Right cardiac atrium (tissue), 5 donors: ENCODE results near the gene ADAM22. TPM values are rescaled to one million over a fixed set of nuclear protein-coding genes. Genes with fewer than 3 reads are reported as not detected.

Source experiments
- ATAC-seq, 2 donors: fragments of 200-7000 bp; cut with Tn5 transposase; one replicate each; pipeline versions ENCODE4 v1.8.0 to v1.9.1; 2020; ENCODE audit warnings: moderate library complexity in 2 of 2, mild to moderate bottlenecking in 1 of 2
- DNase-seq, 3 donors: peaks; one replicate each; pipeline ENCODE4 v3.0.0-alpha.2; 2020
- H3K27ac ChIP-seq: one replicate; pipeline ENCODE4 v1.5.1; 2013; ENCODE audit warnings: mild to moderate bottlenecking, low read length, control low read depth, moderate library complexity
- H3K27me3 ChIP-seq: one replicate; pipeline ENCODE4 v1.6.1; 2013; ENCODE audit not compliant: control insufficient read depth, insufficient read depth
- H3K4me1 ChIP-seq: one replicate; pipeline ENCODE4 v1.6.1; 2013; ENCODE audit warnings: low read length; ENCODE audit not compliant: control insufficient read depth, insufficient read depth
- H3K4me3 ChIP-seq: one replicate; pipeline ENCODE4 v1.5.1; 2013; ENCODE audit warnings: low read length, control low read depth
- H3K9me3 ChIP-seq: one replicate; pipeline ENCODE4 v1.6.1; 2013; ENCODE audit warnings: low read length; ENCODE audit not compliant: control insufficient read depth
- WGBS: extraction: QIAGEN DNeasy Blood & Tissue Kit; methylation state at CpG from one replicate; pipeline ENCODE4 v1.1.7; 2013; 5-methylcytosine and 5-hydroxymethylcytosine counted together
- intact Hi-C, 4 donors: fragments of 100-400 bp; cut with DNase I; formaldehyde crosslinking; loops; one replicate each; pipeline versions ENCODE4 v1.11.0 to v1.14.0; 2022 to 2023
- polyA plus RNA-seq: library from polyadenylated mRNA; stranded (reverse); fragments of 200-250 nt; gene quantifications from one replicate; pipeline ENCODE4 v1.2.3, GENCODE V29; 2013
- total RNA-seq, 4 donors: library from RNA; stranded (reverse); fragmentation: NEBNext Ultra II Directional; extraction: Animal tissue kit (Norgen Biotek cat#: 25700); gene quantifications; one replicate each; pipeline ENCODE4 v1.2.1, GENCODE V29; 2021
- donor health status: healthy with polysubstance abuse.
- donor health status: DM: no; HTN: yes; CAD: no.
- donor health status: DM: no; HTN: no; CAD: no.
- donor health status: DM: no; HTN: yes; CAD: no; lungs with severe emphysema.
- donor health status: DM: yes; HTN: yes; CAD: no.

ADAM22 gene
- total and polyA plus RNA-seq, 5 donors, result 0.57 to 5.6 (median 2.9) TPM

DNA sequence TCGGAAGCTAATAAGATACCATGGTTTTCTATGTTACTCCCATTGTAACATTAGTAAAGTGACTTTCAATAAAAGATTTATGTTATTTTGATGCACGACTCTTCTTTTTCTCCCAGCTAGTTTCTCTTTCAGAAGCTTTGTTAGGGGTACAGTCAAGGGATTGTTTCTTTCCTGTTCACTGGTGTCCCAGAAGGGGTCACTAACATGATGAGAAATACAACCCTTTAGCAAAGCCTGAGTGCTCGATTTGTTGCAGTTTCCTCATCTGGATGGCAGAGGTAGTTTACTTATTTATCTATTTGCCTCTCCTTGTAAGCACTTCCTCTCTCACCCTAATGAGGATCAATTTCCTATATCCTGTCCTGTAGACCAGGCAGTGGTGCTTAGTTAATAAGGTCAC lies 268.7 kb downstream of the ADAM22 start:
- peaks cover 1% of the 10 kb centered on the region for H3K4me1 ChIP-seq
- no peaks in the 10 kb centered on the region for H3K27me3 ChIP-seq
- no peak overlapping the region for H3K27ac ChIP-seq
- no peak overlapping the region for H3K4me3 ChIP-seq
- intact Hi-C loops, result no loop called here
- ATAC-seq (no peak), DNase-seq (no peak)
- no peaks in the 10 kb centered on the region for H3K9me3 ChIP-seq
- WGBS, result 83% methylated on average over 3 of the region's 3 CpGs

DNA sequence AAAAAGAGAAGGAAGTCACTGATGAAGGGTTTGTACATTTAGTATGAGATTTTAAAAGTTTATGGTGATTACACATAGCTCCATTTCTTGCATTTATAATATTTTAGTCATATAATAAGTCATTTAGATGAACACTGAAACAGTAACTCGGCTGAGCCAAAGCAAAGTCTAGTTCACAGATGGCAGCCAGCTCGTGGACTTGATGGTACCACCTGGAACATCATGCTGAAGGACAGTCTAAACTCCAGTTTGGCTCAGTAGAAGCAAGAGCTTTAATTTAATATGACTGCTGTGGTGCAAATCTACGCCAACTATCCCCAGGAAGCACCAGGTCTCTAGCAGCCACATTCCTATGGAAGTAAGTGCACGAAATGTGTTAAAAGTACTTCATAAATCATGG lies 269.4 kb downstream of the ADAM22 start:
- Histone ChIP-seq H3K27me3 (no peaks in the 10 kb centered on the region), H3K9me3 (no peaks in the 10 kb centered on the region), H3K4me1 (peaks cover 1% of the 10 kb centered on the region), H3K4me3 (no peak overlapping the region), H3K27ac (no peak overlapping the region)
- intact Hi-C loops, result no loop called here
- ATAC-seq (no peak), DNase-seq (no peak)
- WGBS, result 98% methylated on average over 4 of the region's 4 CpGs

DNA sequence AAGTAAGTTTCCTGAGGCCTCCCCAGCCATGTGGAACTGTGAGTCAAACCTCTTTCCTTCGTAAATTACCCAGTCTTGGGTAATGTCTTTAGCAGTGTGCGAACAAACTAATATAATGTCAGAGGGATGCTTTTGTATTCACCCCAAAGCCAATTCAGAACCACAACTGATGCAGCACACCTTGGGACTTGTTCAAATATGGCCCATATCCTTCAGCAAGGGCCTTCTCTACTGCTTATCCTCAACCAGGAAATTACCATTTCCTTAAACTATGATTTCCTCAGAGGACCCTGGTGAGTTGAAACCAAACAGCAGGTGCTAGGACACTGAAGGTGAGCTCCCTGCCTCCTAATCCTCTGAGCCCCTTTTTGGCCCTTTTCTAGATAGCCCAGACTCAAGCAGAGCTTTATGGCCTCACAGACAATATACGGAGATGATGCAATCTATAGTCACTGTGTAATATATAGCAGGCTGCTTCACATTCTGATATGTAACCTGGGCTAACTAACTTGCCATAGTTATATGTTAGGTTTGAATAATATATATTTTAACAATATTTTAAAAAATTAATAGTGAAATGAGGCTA lies 270.6 kb downstream of the ADAM22 start:
- H3K4me3 ChIP-seq, result no peak overlapping the region
- intact Hi-C loops, result no loop called here
- H3K27me3 ChIP-seq, result no peaks in the 10 kb centered on the region
- DNase-seq, result no peak
- no peak for ATAC-seq
- 97% methylated on average over 3 of the region's 3 CpGs for WGBS
- H3K27ac ChIP-seq, result no peak overlapping the region
- H3K9me3 ChIP-seq, result no peaks in the 10 kb centered on the region
- peaks cover 1% of the 10 kb centered on the region for H3K4me1 ChIP-seq

DNA sequence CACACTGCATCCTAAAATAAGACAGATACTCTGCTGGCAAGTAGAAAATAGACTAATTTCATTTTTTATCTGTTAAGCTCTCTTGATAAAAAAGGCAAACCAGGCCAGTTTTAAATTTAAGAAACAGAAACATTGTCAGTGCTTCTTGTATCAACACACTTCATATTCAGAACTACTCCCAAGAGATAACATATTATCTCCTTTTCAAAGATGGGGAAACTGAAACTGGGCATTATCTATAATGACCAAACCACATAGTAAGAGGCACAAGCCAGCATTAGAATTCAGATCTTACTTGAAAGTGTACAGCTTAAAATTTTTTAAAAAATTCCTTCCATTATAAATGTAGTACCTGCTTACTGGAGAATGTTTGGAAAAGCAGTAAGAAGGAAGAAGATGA lies 271.1 kb downstream of the ADAM22 start:
- no peak for DNase-seq
- H3K27ac ChIP-seq, result no peak overlapping the region
- no peaks in the 10 kb centered on the region for H3K9me3 ChIP-seq
- peaks cover 1% of the 10 kb centered on the region for H3K4me1 ChIP-seq
- intact Hi-C loops, result no loop called here
- no peak for ATAC-seq
- H3K27me3 ChIP-seq, result no peaks in the 10 kb centered on the region
- no peak overlapping the region for H3K4me3 ChIP-seq

DNA sequence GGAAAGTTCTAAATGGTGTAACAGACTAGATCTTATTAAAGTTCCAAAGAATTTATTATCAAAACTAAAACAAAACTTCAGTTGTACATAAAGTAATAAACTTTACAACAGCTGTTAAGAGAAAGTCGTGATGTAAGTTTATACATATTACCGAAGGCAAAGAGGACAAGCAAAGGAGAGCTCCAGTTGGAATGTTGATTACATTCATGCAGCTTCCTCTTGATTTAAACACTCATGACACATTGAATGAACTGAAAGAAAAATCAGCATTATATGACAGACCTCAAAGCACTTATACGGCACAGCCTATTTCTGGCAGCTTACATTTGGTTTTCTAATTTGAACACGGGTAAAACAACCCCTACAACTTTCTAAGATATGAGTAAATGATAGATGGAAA lies 272.2 kb downstream of the ADAM22 start:
- no peaks in the 10 kb centered on the region for H3K4me1 ChIP-seq
- ATAC-seq (no peak), DNase-seq (no peak)
- H3K4me3 ChIP-seq, result no peak overlapping the region
- H3K27ac ChIP-seq, result no peak overlapping the region
- no peaks in the 10 kb centered on the region for H3K27me3 ChIP-seq
- no peaks in the 10 kb centered on the region for H3K9me3 ChIP-seq
- intact Hi-C loops, result no loop called here
- 80% methylated on average over 4 of the region's 4 CpGs for WGBS

DNA sequence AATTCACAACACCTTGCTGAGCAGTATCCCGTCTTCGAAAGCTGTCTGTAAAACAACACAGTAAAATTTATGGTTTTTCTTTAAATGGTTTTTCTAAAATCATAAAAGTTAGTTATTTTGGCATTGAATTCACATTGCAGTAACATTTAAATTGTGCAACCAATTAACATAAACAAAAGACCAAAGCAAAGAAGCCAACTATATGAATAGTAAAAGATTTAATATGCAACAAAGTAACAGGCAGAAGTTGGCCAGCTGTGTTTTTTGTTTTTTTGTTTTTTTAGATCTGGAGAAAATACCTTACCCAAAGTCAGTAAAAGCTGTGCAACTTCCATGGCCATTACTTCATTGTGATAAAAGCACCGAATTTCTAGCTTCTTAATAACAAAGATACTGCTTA lies 274.5 kb downstream of the ADAM22 start:
- WGBS, result 83% methylated on average over 3 of the region's 3 CpGs

DNA sequence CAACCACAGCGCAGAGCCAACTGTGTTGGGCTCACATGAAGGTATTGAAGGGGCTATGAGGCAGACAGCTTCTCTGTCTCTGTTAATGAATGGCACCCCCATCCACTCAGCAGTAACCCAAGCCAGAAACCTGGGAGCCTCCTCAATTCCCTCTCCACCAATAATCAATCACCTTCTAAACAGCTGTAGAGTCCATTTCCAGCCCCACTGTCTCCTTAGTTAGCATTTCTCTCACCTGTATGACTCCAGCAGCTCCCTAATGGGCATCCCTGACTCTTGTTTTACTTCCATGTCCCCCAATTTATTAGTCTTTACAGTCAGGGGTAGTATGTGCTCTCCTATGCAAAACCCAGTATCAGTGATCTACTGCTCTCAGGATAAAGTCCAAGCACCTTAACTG lies 278.9 kb downstream of the ADAM22 start:
- DNase-seq (no peak), ATAC-seq (no peak)
- Histone ChIP-seq H3K4me1 (no peaks in the 10 kb centered on the region), H3K4me3 (no peak overlapping the region), H3K27ac (no peak overlapping the region), H3K27me3 (no peaks in the 10 kb centered on the region), H3K9me3 (no peaks in the 10 kb centered on the region)
- intact Hi-C loops, result no loop called here
- 100% methylated on average over 1 of the region's 1 CpG for whole genome bisulfite sequencing

More for the DNA sequence above, 274.5 kb downstream of the ADAM22 start:
- H3K27ac ChIP-seq, result no peak overlapping the region
- no peak overlapping the region for H3K4me3 ChIP-seq
- no peaks in the 10 kb centered on the region for H3K27me3 ChIP-seq
- ATAC-seq (no peak), DNase-seq (no peak)
- no peaks in the 10 kb centered on the region for H3K9me3 ChIP-seq
- intact Hi-C loops, result no loop called here
- no peaks in the 10 kb centered on the region for H3K4me1 ChIP-seq

DNA sequence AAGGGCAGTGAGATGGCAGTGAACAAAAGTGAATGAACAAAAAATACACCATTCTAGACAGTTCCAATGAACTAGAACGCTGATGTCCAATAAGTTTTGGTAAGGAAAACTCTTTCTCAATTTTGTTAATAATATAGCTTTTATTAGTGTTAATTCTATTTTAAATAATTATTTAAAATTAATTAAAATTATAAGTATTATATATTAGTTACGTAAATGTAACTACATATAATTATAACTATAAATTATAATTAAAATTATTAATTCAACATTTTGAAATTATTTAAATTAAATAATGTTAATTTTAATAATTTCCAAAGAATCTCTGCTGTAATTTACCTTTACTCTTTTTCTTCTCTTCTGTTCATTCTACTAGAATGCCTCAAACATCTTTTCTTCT lies 280.4 kb downstream of the ADAM22 start:
- Histone ChIP-seq H3K9me3 (no peaks in the 10 kb centered on the region), H3K27ac (no peak overlapping the region), H3K4me1 (peaks cover 2% of the 10 kb centered on the region), H3K27me3 (no peaks in the 10 kb centered on the region), H3K4me3 (no peak overlapping the region)
- intact Hi-C loops, result no loop called here
- DNase-seq (no peak), ATAC-seq (no peak)
- WGBS, result over 99% methylated on average over 2 of the region's 2 CpGs

DNA sequence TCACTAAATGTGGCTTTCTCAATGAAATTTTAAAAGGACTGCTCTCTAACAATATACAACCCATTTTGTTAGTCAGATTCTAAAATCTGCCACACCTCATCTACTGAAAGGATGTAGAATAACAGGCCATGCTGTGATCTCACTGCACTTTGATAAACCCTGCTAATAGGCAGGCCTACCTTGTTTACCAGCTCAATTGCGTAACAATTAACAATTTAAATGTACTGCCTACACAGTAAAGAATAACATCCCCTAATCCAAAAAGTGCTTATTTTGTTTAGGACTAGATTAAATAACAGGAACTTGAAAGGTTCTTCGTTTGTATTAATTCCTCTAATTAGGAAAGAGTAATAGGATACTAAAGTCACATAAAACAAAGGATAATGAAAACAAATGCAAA lies 281.2 kb downstream of the ADAM22 start:
- intact Hi-C loops, result no loop called here
- no peaks in the 10 kb centered on the region for H3K27me3 ChIP-seq
- no peak overlapping the region for H3K4me3 ChIP-seq
- ATAC-seq, result no peak
- no peaks in the 10 kb centered on the region for H3K9me3 ChIP-seq
- no peak for DNase-seq
- 74% methylated on average over 2 of the region's 2 CpGs for WGBS
- peaks cover 2% of the 10 kb centered on the region for H3K4me1 ChIP-seq
- no peak overlapping the region for H3K27ac ChIP-seq

DNA sequence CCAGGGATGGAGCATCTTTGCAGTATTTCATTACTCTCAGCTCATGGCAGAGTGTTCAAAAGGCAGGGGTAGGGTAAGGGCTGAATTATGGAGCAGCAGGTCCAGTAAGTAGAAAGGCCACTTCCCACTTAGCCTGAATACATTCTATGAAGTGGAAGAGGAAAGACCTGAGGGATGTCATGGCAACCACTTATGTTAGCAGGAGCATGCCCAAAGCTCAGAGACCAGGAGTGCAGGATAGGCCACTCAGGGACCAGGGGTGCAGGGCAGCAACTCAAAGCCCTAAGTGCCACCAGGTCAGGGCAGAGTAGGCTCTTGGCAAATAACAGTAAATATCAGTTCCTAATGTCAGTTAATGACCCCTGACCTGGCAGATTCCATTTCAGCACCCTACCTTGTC lies 282.2 kb downstream of the ADAM22 start:
- Histone ChIP-seq H3K27me3 (no peaks in the 10 kb centered on the region), H3K4me3 (no peak overlapping the region), H3K4me1 (peaks cover 2% of the 10 kb centered on the region), H3K27ac (no peak overlapping the region), H3K9me3 (no peaks in the 10 kb centered on the region)
- intact Hi-C loops, result no loop called here
- no peak for ATAC-seq
- no peak for DNase-seq

DNA sequence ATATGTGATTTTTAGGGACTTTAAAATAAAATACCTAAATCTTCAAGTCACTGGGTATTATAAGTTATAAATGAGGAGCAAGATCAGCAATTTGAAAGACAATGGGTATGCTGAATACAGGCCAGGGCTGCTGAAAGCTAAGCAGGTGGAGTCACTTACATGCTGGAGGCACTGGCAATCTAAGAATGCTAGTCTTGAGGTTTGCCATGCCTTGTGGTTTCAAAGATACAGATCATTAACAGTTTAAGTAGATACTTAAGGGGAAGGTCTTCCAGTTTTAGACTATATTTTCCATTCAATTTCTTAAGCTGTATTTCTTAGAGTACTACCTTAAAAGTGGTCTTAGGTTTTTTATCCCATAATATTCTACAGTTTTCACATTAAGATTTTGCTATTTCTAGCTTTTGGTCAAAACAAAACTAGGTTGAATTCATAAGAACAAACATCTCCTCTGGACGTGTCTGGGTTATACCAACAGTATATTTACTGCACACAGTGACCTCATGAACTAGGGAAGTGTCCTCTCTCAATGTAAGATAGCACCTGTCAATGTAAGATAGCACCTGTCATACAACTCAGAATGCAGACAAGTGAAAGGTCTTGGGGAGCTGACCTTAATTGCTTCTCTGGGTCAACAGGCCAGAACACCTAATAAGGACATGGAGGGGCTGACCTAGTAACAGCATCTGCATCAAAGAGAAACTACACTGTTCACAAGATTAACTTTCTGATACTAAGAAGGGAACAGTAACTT lies 283.8 kb downstream of the ADAM22 start:
- Histone ChIP-seq H3K9me3 (no peaks in the 10 kb centered on the region), H3K4me1 (peaks cover 2% of the 10 kb centered on the region), H3K4me3 (no peak overlapping the region), H3K27ac (no peak overlapping the region), H3K27me3 (no peaks in the 10 kb centered on the region)
- ATAC-seq (no peak), DNase-seq (no peak)
- intact Hi-C loops, result no loop called here
- 18% methylated on average over 1 of the region's 1 CpG for WGBS

DNA sequence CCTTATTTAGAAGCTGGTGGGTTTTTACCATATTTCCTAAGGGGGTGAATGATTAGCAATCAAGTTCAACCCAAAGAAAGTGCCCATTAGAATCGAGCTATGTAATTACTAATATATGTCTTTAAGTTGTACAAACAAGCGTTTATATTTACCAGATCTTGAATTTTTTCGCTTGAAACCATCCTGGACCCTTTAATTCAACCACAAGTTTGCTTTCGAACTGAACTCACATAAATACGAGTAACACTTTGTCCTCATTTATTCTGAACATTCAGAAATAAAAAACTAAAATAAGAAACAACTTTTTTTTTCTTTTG lies 284.3 kb downstream of the ADAM22 start:
- no peak overlapping the region for H3K27ac ChIP-seq
- peaks cover 2% of the 10 kb centered on the region for H3K4me1 ChIP-seq
- H3K4me3 ChIP-seq, result peak overlapping the region; percentile 97
- H3K27me3 ChIP-seq, result no peaks in the 10 kb centered on the region
- no peak for DNase-seq
- no peaks in the 10 kb centered on the region for H3K9me3 ChIP-seq
- intact Hi-C loops, result no loop called here
- WGBS, result 49% methylated on average over 5 of the region's 5 CpGs
- ATAC-seq, result no peak
